ENCODE measurements around the gene SH3BGRL2. TPM values are rescaled to one million over a fixed set of nuclear protein-coding genes. Genes with fewer than 3 reads are reported as not detected.

Gene SH3BGRL2
- polyA plus RNA-seq, 1 donor (not counting 4 experiments of a cell fraction or from before 2014, with no cell fraction given) = 3.8 TPM

GRCh38 chr6:79665725-79666551, 34.8 kb downstream of the SH3BGRL2 start:
- Histone ChIP-seq H3K27ac (ENCODE audit: control insufficient read depth, insufficient read depth, low read length) (no peak overlapping the region), H3K9ac (ENCODE audit: control insufficient read depth, extremely low read depth, insufficient read depth, low read length) (no peak overlapping the region), H3K79me2 (ENCODE audit: control insufficient read depth, insufficient read depth, low read length) (no peaks in the 10 kb centered on the region), H3K36me3 (ENCODE audit: control insufficient read depth in 2 of 2, extremely low read depth in 1 of 2, insufficient read depth in 2 of 2, low read length in 2 of 2) (no peaks in the 10 kb centered on the region), H3K4me2 (ENCODE audit: control insufficient read depth, extremely low read depth, insufficient read depth, low read depth, low read length) (no peak overlapping the region), H3K9me1 (ENCODE audit: control insufficient read depth, extremely low read depth, insufficient read depth, low read length) (no peaks in the 10 kb centered on the region), H3K9me3 (ENCODE audit: control insufficient read depth, low read depth, low read length) (no peaks in the 10 kb centered on the region), H4K20me1 (ENCODE audit: control insufficient read depth, extremely low read depth, insufficient read depth, low read length) (no peaks in the 10 kb centered on the region), H3K4me1 (ENCODE audit: control insufficient read depth, extremely low read depth, insufficient read depth, low read length) (peaks cover 3% of the 10 kb centered on the region), H3K4me3 (ENCODE audit: control insufficient read depth in 2 of 3, extremely low read depth in 1 of 3, insufficient read depth in 2 of 3, low read depth in 1 of 3, low read length in 3 of 3) (no peak overlapping the region), H2AFZ (ENCODE audit: control insufficient read depth, low read length) (no peak overlapping the region), H3K27me3 (ENCODE audit: control insufficient read depth, extremely low read depth, insufficient read depth, low read length) (no peaks in the 10 kb centered on the region)
- no peak for DNase-seq (ENCODE audit: low read depth, low spot score)
- FAIRE-seq = no peak
- TF ChIP-seq CTCF (optimal IDR thresholded peaks at IDR 0.05 in 1 of 3, IDR thresholded peaks at IDR 0.05 in 1 of 3, conservative IDR thresholded peaks at IDR 0.05 in 1 of 3; ENCODE audit: extremely low read depth in 1 of 3, insufficient read depth in 2 of 3, low read length in 3 of 3) (no peak), EZH2 (IDR thresholded peaks at IDR 0.05; ENCODE audit: low read length) (no peak)
- dilution Hi-C loops (cut with MboI; ENCODE audit: extremely low pct_ligation_motif_present, low sequenced_read_pairs) = no loop called here

- Histone ChIP-seq H4K20me1 (ENCODE audit: control insufficient read depth, extremely low read depth, insufficient read depth, low read length) (no peaks in the 10 kb centered on the region), H3K4me2 (ENCODE audit: control insufficient read depth, extremely low read depth, insufficient read depth, low read depth, low read length) (no peak overlapping the region), H3K4me1 (ENCODE audit: control insufficient read depth, extremely low read depth, insufficient read depth, low read length) (peaks cover 10% of the 10 kb centered on the region), H3K9me1 (ENCODE audit: control insufficient read depth, extremely low read depth, insufficient read depth, low read length) (no peaks in the 10 kb centered on the region), H3K27ac (ENCODE audit: control insufficient read depth, insufficient read depth, low read length) (no peak overlapping the region), H3K4me3 (ENCODE audit: control insufficient read depth in 2 of 3, extremely low read depth in 1 of 3, insufficient read depth in 2 of 3, low read depth in 1 of 3, low read length in 3 of 3) (no peak overlapping the region), H3K27me3 (ENCODE audit: control insufficient read depth, extremely low read depth, insufficient read depth, low read length) (no peaks in the 10 kb centered on the region), H3K9me3 (ENCODE audit: control insufficient read depth, low read depth, low read length) (no peaks in the 10 kb centered on the region), H3K36me3 (ENCODE audit: control insufficient read depth in 2 of 2, extremely low read depth in 1 of 2, insufficient read depth in 2 of 2, low read length in 2 of 2) (no peaks in the 10 kb centered on the region), H3K9ac (ENCODE audit: control insufficient read depth, extremely low read depth, insufficient read depth, low read length) (no peak overlapping the region), H3K79me2 (ENCODE audit: control insufficient read depth, insufficient read depth, low read length) (no peaks in the 10 kb centered on the region), H2AFZ (ENCODE audit: control insufficient read depth, low read length) (no peak overlapping the region)
- DNase-seq (ENCODE audit: low read depth, low spot score) (no peak), FAIRE-seq (no peak)
- dilution Hi-C loops (cut with MboI; ENCODE audit: extremely low pct_ligation_motif_present, low sequenced_read_pairs) = no loop called here
- TF ChIP-seq EZH2 (IDR thresholded peaks at IDR 0.05; ENCODE audit: low read length) = no peak
- no peak for TF ChIP-seq CTCF (optimal IDR thresholded peaks at IDR 0.05 in 1 of 3, IDR thresholded peaks at IDR 0.05 in 1 of 3, conservative IDR thresholded peaks at IDR 0.05 in 1 of 3; ENCODE audit: extremely low read depth in 1 of 3, insufficient read depth in 2 of 3, low read length in 3 of 3)
These were observed 35.5 kb downstream of the SH3BGRL2 start for GRCh38 chr6:79666634-79667033.
